Measurements from ENCODE around the gene OR51E2. TPM values are rescaled to one million over a fixed set of nuclear protein-coding genes. Genes with fewer than 3 reads are reported as not detected.
"Not testable (repeated sequence)": the region's sequence is repeated elsewhere in the genome, so short reads cannot be mapped to it uniquely, and the experiment has no call there.

Gene OR51E2, protein sequence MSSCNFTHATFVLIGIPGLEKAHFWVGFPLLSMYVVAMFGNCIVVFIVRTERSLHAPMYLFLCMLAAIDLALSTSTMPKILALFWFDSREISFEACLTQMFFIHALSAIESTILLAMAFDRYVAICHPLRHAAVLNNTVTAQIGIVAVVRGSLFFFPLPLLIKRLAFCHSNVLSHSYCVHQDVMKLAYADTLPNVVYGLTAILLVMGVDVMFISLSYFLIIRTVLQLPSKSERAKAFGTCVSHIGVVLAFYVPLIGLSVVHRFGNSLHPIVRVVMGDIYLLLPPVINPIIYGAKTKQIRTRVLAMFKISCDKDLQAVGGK
- total RNA-seq: 0.10 TPM

GRCh38 chr11:4697585-4697984 lies at the start of gene OR51E2:
TSS of gene OR51E2 (minus strand) at chr11:4697853. CDS start at chr11:4682711, 15,142 bp downstream.
- no peaks in the 10 kb centered on the region for H3K9me3 ChIP-seq (ENCODE audit: low read depth, low read length)
- no peaks in the 10 kb centered on the region for H3K4me1 ChIP-seq (ENCODE audit: insufficient read depth, low read length)
- no peak within 1 kb of the TSS for H3K4me3 ChIP-seq (ENCODE audit: low read length)
- H3K27me3 ChIP-seq (ENCODE audit: insufficient read depth, low read length): no peaks in the 10 kb centered on the region

DNA sequence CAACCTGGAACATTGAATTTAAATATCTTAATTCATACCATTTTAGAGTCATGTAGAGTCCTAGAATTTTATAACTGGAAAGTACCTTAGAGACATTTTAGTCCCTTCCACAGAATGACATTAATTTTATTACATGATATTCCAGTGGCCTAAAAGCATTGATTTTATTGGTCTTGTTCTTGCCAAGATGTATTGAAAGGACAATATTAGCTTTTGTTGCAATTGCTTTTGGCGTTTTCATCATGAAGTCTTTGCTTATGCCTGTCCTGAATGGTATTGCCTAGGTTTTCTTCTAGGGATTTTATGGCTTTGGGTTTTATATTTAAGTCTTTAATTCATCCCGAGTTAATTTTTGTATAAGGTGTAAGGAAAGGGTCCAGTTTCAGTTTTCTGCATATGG lies 43.1 kb upstream of the OR51E2 start:
- H3K4me3 ChIP-seq (ENCODE audit: low read length): no peak overlapping the region
- H3K9me3 ChIP-seq (ENCODE audit: low read depth, low read length): no peaks in the 10 kb centered on the region
- H3K4me1 ChIP-seq (ENCODE audit: insufficient read depth, low read length): no peaks in the 10 kb centered on the region
- no peaks in the 10 kb centered on the region for H3K27me3 ChIP-seq (ENCODE audit: insufficient read depth, low read length)

GRCh38 chr11:4727171-4727570 lies 29.5 kb upstream of the OR51E2 start:
- no peaks in the 10 kb centered on the region for H3K4me1 ChIP-seq (ENCODE audit: insufficient read depth, low read length)
- H3K27me3 ChIP-seq (ENCODE audit: insufficient read depth, low read length): no peaks in the 10 kb centered on the region
- no peaks in the 10 kb centered on the region for H3K9me3 ChIP-seq (ENCODE audit: low read depth, low read length)
- no peak overlapping the region for H3K4me3 ChIP-seq (ENCODE audit: low read length)

DNA sequence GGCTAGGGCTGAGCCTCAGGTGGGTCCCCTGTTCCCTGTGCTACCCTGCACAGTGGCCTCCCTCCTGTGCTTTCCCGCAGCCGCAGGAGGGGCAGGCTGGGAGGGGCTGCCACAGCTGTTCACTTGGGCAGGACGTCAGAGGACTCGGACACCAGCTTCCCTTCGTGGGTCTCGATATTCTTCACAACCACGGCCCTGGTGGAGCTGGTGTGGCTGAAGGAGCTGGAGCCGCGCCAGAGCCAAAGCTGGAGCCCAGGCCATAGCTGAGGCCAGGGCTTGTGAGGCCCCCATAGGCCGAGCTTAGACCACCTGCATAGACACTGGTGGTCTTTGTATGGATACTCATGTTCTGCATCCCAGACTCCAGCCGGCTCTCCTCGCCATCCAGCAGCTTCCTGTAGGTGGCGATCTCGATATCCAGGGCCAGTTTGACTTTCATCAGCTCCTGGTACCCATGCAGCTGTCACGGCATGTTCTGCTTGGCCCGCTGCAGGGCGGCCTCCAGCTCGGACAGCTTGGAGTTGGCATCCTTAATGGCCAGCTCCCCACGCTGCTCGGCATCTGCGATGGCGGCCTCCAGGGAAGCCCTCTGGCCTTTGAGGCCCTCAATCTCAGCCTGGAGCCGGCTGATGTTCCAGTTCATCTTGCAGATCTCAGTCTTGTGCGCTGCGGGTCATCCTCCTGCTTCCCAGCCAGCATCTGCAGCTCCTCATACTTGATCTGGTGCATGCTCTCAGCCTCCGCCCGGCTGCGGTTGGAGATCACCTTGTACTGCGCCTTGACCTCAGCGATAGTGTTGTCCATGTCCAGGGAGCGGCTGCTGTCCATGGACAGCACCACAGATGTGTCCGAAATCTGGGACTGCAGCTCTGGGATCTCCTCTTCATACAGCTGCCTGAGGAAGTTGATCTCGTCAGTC lies 25.2 kb upstream of the OR51E2 start:
- not testable (repeated sequence) for H3K4me1 ChIP-seq (ENCODE audit: insufficient read depth, low read length); H3K4me3 ChIP-seq (ENCODE audit: low read length); H3K27me3 ChIP-seq (ENCODE audit: insufficient read depth, low read length); H3K9me3 ChIP-seq (ENCODE audit: low read depth, low read length)

GRCh38 chr11:4714300-4714699 lies 16.6 kb upstream of the OR51E2 start:
- H3K4me1 ChIP-seq (ENCODE audit: insufficient read depth, low read length): no peaks in the 10 kb centered on the region
- no peaks in the 10 kb centered on the region for H3K27me3 ChIP-seq (ENCODE audit: insufficient read depth, low read length)
- H3K4me3 ChIP-seq (ENCODE audit: low read length): no peak overlapping the region
- no peaks in the 10 kb centered on the region for H3K9me3 ChIP-seq (ENCODE audit: low read depth, low read length)

GRCh38 chr11:4713241-4713640 lies 15.6 kb upstream of the OR51E2 start:
- Histone ChIP-seq H3K9me3 (ENCODE audit: low read depth, low read length) (no peaks in the 10 kb centered on the region), H3K4me3 (ENCODE audit: low read length) (no peak overlapping the region), H3K4me1 (ENCODE audit: insufficient read depth, low read length) (no peaks in the 10 kb centered on the region), H3K27me3 (ENCODE audit: insufficient read depth, low read length) (no peaks in the 10 kb centered on the region)

DNA sequence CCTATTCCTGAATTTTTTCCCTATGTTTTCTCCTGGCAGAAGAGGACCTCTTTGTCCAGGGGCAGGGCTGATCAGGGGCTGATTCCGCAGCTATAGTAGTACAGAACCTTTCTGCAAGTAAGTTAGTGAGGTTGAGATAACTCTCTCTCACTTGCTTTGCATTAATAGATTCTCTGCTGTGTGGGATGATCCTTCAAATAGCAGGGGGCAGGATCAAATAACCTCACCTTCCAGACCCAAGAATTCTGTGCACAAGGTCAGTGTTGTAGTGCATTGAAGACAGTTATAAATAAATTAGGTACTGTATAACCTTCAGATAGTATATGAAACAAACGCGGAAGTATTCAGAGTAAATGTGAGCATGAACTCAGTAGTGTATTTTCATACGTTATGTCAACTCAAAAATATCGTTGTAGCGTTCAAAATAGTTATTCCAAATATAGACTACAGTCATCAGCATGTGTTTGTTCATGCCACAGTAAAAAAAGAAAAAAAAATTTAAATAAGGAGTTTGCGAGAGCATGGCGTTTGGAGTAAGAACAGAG lies 7.2 kb upstream of the OR51E2 start:
- H3K9me3 ChIP-seq (ENCODE audit: low read depth, low read length): no peaks in the 10 kb centered on the region
- H3K4me1 ChIP-seq (ENCODE audit: insufficient read depth, low read length): no peaks in the 10 kb centered on the region
- H3K27me3 ChIP-seq (ENCODE audit: insufficient read depth, low read length): no peaks in the 10 kb centered on the region
- no peak overlapping the region for H3K4me3 ChIP-seq (ENCODE audit: low read length)

DNA sequence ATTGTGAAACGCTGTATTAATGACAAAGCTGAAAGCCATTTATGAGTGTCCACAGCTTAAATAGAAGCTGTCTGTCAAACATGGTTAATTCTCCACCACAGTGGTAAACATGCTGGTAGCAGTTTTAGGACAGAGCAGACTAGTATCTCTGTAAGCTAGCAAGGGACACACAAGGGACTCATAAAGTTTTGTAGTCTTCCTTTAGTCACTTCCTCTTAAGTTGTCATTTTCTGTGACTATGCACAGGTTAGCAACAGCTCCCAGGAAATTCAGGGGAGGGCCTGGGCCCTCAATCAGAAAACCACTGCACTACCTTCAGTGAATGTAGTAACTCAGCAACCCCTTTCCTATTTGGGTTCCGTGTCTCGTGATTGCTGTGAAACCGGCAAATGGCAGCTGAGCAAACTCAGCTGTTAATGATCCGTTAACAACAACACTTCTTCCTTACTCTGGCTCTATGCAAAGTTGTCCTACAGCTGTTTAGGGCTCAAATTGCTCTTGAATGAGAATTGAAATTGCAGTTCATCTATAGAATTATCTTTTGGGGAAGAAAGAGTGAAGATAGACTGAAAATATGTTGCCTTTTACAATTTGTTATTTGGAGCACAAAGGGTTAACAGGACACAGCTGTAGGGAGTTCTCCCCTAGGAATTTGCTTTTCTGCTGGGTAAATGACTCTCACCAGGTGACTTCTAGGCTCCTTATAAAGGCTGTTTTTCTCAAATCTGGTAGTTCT lies 6.6 kb upstream of the OR51E2 start, which contains the start of gene MMP26:
MMP26 (plus strand) TSS at position 731 of the 736 bp plus-strand sequence.
- no peak within 1 kb of the TSS for H3K4me3 ChIP-seq (ENCODE audit: low read length)
- H3K27me3 ChIP-seq (ENCODE audit: insufficient read depth, low read length): no peaks in the 10 kb centered on the region
- H3K4me1 ChIP-seq (ENCODE audit: insufficient read depth, low read length): no peaks in the 10 kb centered on the region
- no peaks in the 10 kb centered on the region for H3K9me3 ChIP-seq (ENCODE audit: low read depth, low read length)

- no peaks in the 10 kb centered on the region for H3K27me3 ChIP-seq (ENCODE audit: insufficient read depth, low read length)
- H3K9me3 ChIP-seq (ENCODE audit: low read depth, low read length): no peaks in the 10 kb centered on the region
- no peak overlapping the region for H3K4me3 ChIP-seq (ENCODE audit: low read length)
- no peaks in the 10 kb centered on the region for H3K4me1 ChIP-seq (ENCODE audit: insufficient read depth, low read length)
Measured at GRCh38 chr11:4700436-4700820, 2.8 kb upstream of the OR51E2 start.

- Histone ChIP-seq H3K9me3 (ENCODE audit: low read depth, low read length) (no peaks in the 10 kb centered on the region), H3K4me1 (ENCODE audit: insufficient read depth, low read length) (no peaks in the 10 kb centered on the region), H3K27me3 (ENCODE audit: insufficient read depth, low read length) (no peaks in the 10 kb centered on the region), H3K4me3 (ENCODE audit: low read length) (no peak overlapping the region)
Measured at GRCh38 chr11:4699697-4700435, 2.2 kb upstream of the OR51E2 start.

DNA sequence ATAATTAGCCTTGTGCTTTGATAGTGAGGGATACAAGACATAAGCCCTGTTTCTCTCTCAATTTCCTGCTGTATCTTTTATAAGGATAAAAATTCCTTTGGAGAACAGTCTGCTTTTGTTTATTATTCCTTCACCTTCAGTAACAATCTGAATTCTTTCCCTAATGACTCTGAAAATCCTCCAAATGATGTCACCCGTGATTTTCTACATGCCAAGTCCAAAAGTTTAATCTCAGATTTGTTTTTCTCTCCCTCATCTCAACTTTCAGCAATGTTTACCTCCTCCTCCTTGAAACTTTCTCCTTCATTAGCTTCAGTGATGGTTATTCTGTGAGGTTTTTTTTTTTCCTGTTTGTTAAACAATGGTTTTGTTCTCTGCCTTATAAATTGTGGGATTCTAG lies 2.2 kb downstream of the OR51E2 start:
- no peak overlapping the region for H3K4me3 ChIP-seq (ENCODE audit: low read length)

DNA sequence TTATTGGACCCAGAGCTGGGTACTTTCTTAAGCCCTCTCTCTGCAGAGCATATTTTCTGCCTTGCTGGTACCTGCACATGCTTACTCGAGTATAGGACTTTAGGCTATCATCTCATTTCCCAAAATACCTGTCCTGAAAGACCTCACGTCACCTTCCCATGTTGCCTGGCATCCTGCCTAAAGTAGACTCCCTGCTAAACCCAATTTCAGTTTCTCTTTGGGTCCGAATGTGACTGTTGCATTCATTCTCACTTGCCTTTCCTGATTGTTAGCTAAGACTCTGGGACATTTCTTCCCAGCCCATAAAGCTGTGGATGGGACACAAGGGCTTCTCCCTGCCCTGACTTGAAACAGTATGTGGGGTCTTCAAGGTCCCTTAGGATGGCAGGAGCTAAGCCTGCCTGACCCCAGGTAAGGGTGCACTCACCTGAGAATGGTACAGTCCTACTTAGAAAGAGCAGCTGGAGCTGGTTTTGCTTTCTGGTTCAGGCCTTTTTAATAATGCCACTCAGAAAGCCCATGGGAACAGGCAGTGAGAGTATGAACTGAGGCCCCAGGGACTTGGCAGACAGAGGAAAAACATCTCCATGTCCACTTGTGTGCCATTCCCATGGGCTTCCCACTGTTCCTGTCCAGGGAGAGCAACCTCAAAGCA lies 12.9 kb downstream of the OR51E2 start:
- H3K4me3 ChIP-seq (ENCODE audit: low read length): no peak overlapping the region
- no peaks in the 10 kb centered on the region for H3K4me1 ChIP-seq (ENCODE audit: insufficient read depth, low read length)
- H3K9me3 ChIP-seq (ENCODE audit: low read depth, low read length): no peaks in the 10 kb centered on the region
- no peaks in the 10 kb centered on the region for H3K27me3 ChIP-seq (ENCODE audit: insufficient read depth, low read length)

More for the DNA sequence above, 2.2 kb downstream of the OR51E2 start:
- no peaks in the 10 kb centered on the region for H3K4me1 ChIP-seq (ENCODE audit: insufficient read depth, low read length)
- no peaks in the 10 kb centered on the region for H3K9me3 ChIP-seq (ENCODE audit: low read depth, low read length)
- H3K27me3 ChIP-seq (ENCODE audit: insufficient read depth, low read length): no peaks in the 10 kb centered on the region

DNA sequence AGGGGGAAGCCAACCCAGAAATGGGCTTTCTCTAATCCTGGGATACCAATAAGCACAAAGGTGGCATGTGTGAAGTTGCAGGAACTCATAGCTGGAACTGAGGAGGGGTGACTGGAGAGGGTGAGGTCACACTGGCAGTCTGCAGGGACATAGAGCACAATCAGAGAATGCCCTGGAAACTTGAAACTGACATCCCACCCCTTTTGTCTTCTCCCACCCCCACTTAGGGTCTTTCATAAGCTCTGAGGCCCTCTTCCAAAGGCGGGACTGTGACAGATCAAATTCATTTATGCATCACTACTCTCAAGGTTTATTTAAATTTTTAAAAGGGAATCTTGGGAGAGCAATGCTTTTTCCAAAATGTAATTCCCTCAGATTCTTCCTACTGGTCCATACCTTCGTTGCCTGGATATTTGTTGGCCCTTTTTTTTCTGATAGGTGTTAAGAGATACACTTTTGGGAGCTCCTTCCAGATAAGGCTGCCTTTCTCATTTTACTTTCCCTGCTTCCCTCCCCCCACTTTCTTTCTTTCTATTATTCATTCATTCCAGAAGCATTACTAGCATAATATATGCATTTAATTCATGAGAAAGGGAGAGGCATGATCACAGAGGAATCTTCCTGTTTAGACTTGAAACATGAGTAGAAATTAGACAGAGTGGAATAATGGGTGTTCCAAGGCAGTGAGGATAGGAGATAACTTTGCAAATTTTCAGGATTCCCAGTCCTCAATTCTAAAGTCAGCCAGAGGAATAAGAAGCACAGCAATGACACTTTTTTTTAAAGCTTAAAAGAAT lies 14.8 kb downstream of the OR51E2 start:
- Histone ChIP-seq H3K4me3 (ENCODE audit: low read length) (no peak overlapping the region), H3K9me3 (ENCODE audit: low read depth, low read length) (no peaks in the 10 kb centered on the region), H3K27me3 (ENCODE audit: insufficient read depth, low read length) (no peaks in the 10 kb centered on the region), H3K4me1 (ENCODE audit: insufficient read depth, low read length) (no peaks in the 10 kb centered on the region)

All from mononuclear cell (primary cell).